ENCODE measurements around the gene BCAT1. TPM values are rescaled to one million over a fixed set of nuclear protein-coding genes. Genes with fewer than 3 reads are reported as not detected.

The BCAT1 gene, protein sequence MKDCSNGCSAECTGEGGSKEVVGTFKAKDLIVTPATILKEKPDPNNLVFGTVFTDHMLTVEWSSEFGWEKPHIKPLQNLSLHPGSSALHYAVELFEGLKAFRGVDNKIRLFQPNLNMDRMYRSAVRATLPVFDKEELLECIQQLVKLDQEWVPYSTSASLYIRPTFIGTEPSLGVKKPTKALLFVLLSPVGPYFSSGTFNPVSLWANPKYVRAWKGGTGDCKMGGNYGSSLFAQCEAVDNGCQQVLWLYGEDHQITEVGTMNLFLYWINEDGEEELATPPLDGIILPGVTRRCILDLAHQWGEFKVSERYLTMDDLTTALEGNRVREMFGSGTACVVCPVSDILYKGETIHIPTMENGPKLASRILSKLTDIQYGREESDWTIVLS
- total RNA-seq: 10 to 100 TPM in 3 of 5 donors, 1 to 10 TPM in 2; 7.0 to 33.0 (median 12.1) TPM
- polyA plus RNA-seq: 1 to 10 TPM; 1.3 to 7.5 (median 4.4) TPM
- long read RNA-seq, donor 1: 0 reads
- long read RNA-seq, donor 2: 0 reads
- long read RNA-seq, donor 3, full-length matches to known transcripts: 1 of 1 reads
- long read RNA-seq, donor 3, partial matches to known transcripts: 0 of 1 reads
- long read RNA-seq, donor 3, other reads (novel, unspliced or antisense): 0 of 1 reads
- long read RNA-seq, donor 4: 0 reads
- long read RNA-seq, donor 5, full-length matches to known transcripts: 4 of 4 reads
- long read RNA-seq, donor 5, partial matches to known transcripts: 0 of 4 reads
- long read RNA-seq, donor 5, other reads (novel, unspliced or antisense): 0 of 4 reads
- long read RNA-seq, donor 6, full-length matches to known transcripts: 2 of 2 reads
- long read RNA-seq, donor 6, partial matches to known transcripts: 0 of 2 reads
- long read RNA-seq, donor 6, other reads (novel, unspliced or antisense): 0 of 2 reads
- long read RNA-seq, donor 7, full-length matches to known transcripts: 1 of 1 reads
- long read RNA-seq, donor 7, partial matches to known transcripts: 0 of 1 reads
- long read RNA-seq, donor 7, other reads (novel, unspliced or antisense): 0 of 1 reads
- long read RNA-seq, donor 8, full-length matches to known transcripts: 3 of 3 reads
- long read RNA-seq, donor 8, partial matches to known transcripts: 0 of 3 reads
- long read RNA-seq, donor 8, other reads (novel, unspliced or antisense): 0 of 3 reads
- long read RNA-seq, donor 9, full-length matches to known transcripts: 5 of 5 reads
- long read RNA-seq, donor 9, partial matches to known transcripts: 0 of 5 reads
- long read RNA-seq, donor 9, other reads (novel, unspliced or antisense): 0 of 5 reads
- long read RNA-seq, donor 10: 0 reads

DNA sequence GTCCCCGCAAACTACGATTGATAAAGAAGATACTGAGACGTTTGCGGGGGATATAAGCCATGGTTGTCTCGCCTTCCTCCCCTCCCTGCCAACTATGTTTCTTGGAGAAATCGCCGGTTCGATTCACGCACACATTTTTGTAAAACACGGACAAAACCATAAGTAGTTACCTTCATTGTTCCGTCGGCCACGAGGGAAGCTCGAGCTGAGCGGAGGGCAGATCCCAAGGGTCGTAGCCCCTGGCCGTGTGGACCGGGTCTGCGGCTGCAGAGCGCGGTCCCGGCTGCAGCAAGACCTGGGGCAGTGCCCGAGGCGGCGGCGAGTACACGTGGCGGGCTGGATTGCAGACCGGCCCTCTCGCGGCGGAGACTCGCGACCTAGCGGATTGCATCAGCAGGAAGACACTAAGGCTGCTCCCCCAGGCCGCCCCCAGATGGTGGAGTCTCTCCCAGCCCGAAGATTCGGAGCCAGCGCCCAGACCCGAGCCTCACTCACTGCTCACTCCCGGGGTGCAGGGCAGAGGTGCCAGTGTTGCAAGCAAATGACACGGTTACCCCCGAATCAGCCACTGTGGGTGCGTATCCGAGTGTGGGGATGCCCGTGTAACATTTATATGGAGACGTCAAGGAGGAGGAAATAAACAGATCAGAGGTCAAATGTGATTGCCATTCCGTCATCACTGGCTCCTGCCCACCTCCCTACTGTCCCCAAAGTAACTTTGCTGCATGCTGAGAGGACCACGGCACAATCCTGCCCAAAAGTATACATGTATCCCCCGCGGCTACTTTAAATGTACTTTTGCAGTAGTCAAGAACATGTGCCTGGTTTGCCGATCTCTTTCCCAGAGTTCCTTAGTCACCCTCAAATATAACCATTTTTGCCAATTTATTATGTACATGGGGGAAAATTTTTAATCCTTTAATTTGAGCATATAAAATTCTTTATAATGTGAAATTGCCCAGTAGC is at the start of gene BCAT1:
BCAT1 (minus strand) TSS at position 345 of the 966 bp plus-strand sequence; CDS start at position 176, 169 bp downstream.
- peak; percentile 64 to 89 for DNase-seq
- Histone ChIP-seq H3K9me3 (no peaks in the 10 kb centered on the region), H3K27ac (peak within 1 kb of the TSS in 3 of 5 donors; percentile 26 to 31 (median 28)), H3K4me3 (peak within 1 kb of the TSS; percentile 45 to 67 (median 60)), H3K36me3 (no peaks in the 10 kb centered on the region), H3K27me3 (peaks cover 0 to 21% (median 6%) of the 10 kb centered on the region in 3 donors), H3K4me1 (peaks cover 0 to 21% (median 13%) of the 10 kb centered on the region in 4 donors)
- 7 to 19% (median 7%) methylated on average over 23 to 52 of the region's 52 CpGs for WGBS, 5 donors
- TF ChIP-seq EP300 (IDR thresholded peaks at IDR 0.05): no peak
- intact Hi-C loops (cut with DNase I; ENCODE audit: low total_unique reads): no loop called here

DNA sequence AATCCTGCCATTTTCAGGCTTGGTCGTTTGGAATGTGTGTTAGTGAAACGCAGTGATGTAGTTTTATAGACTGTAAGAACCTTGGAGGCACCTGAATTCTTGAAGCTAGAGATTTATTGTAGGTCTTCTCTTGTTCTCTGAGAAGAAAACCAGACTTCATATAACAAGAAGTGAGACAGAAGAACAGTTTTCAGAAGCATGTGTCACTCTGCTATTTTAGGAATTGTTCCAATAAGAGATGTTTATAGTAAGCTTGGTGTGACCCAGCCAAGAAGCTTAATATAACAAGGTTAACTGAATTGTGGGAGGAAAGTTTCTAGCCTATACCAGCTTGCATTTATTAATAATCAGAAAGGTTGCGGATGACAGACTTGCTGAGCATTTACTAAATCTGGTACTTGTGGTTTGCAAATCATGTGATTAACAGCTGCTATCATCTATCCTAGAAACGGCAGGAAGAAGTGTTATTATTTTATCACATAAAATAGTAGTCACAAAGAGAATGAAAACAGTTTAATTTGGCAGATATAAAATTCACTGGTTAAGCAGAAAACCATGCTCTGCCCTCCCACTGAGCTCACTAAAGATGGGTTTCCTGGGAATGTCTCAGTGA is 49.2 kb upstream of the BCAT1 start:
- 22 to 45% (median 35%) methylated on average over 4 of the region's 4 CpGs for WGBS, 5 donors
- Histone ChIP-seq H3K4me3 (no peak overlapping the region), H3K4me1 (peaks cover 0 to 14% (median 0%) of the 10 kb centered on the region in 4 donors), H3K36me3 (no peaks in the 10 kb centered on the region), H3K9me3 (no peaks in the 10 kb centered on the region), H3K27me3 (no peaks in the 10 kb centered on the region), H3K27ac (peak overlapping the region in 2 of 5 donors; percentile 28 to 53)
- intact Hi-C loops (cut with DNase I; ENCODE audit: low total_unique reads): loop anchor here (5.0 kb wide), 1 partner anchor 134 kb away; no protein-coding TSS in a partner anchor
- peak in 1 of 2 donors; percentile 30 for DNase-seq
- no peak for TF ChIP-seq POLR2A (IDR thresholded peaks at IDR 0.05)
- TF ChIP-seq POLR2AphosphoS5 (IDR thresholded peaks at IDR 0.05): no peak
- TF ChIP-seq, protein P1, sequence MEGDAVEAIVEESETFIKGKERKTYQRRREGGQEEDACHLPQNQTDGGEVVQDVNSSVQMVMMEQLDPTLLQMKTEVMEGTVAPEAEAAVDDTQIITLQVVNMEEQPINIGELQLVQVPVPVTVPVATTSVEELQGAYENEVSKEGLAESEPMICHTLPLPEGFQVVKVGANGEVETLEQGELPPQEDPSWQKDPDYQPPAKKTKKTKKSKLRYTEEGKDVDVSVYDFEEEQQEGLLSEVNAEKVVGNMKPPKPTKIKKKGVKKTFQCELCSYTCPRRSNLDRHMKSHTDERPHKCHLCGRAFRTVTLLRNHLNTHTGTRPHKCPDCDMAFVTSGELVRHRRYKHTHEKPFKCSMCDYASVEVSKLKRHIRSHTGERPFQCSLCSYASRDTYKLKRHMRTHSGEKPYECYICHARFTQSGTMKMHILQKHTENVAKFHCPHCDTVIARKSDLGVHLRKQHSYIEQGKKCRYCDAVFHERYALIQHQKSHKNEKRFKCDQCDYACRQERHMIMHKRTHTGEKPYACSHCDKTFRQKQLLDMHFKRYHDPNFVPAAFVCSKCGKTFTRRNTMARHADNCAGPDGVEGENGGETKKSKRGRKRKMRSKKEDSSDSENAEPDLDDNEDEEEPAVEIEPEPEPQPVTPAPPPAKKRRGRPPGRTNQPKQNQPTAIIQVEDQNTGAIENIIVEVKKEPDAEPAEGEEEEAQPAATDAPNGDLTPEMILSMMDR (IDR thresholded peaks at IDR 0.05): no peak
- TF ChIP-seq EP300 (IDR thresholded peaks at IDR 0.05): no peak

DNA sequence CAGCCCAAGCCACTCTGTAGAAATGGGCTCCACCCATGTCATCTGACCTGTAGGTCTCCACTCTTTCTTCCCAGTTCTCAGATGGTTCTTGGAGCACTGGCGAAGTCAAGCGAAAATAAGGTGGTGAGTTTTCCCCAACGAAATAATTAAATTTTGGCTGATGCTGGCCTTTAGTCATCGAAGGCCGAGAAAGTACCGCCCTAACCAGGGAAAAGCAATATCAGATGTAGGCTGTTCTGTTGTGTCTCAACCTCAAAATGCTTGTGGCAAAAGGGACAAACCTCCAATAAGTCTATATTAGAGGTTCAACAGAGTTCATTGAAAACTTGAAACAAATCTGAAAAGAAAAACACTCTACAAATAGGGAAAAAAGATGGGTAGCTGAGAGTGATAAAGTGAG is 48.6 kb upstream of the BCAT1 start:
- intact Hi-C loops (cut with DNase I; ENCODE audit: low total_unique reads): loop anchor here (5.0 kb wide), 1 partner anchor 135 kb away; no protein-coding TSS in a partner anchor

More for the DNA sequence above, 48.6 kb upstream of the BCAT1 start:
- Histone ChIP-seq H3K36me3 (no peaks in the 10 kb centered on the region), H3K27ac (peak overlapping the region in 2 of 5 donors; percentile 28 to 53), H3K4me1 (peaks cover 0 to 14% (median 0%) of the 10 kb centered on the region in 4 donors), H3K4me3 (no peak overlapping the region), H3K9me3 (no peaks in the 10 kb centered on the region), H3K27me3 (no peaks in the 10 kb centered on the region)
- no peak for DNase-seq
- TF ChIP-seq, protein P1 (IDR thresholded peaks at IDR 0.05): no peak
- TF ChIP-seq POLR2AphosphoS5 (IDR thresholded peaks at IDR 0.05) (no peak), EP300 (IDR thresholded peaks at IDR 0.05) (no peak), POLR2A (IDR thresholded peaks at IDR 0.05) (no peak)
- WGBS, 5 donors: 86 to 94% (median 90%) methylated on average over 6 of the region's 6 CpGs
